Lower leg skin (tissue), 4 donors: ENCODE results near the gene DGKD. TPM values are rescaled to one million over a fixed set of nuclear protein-coding genes. Genes with fewer than 3 reads are reported as not detected.

Experiments used
- DNase-seq, 2 donors: peaks; one replicate each; pipeline ENCODE4 v3.0.0-alpha.2; 2019; ENCODE audit warnings: low spot score in 2 of 2
- H3K4me3 ChIP-seq: fragments of 200-600 bp; sonication (generic); 2 replicates; pipeline ENCODE4 v1.5.1; 2017; ENCODE audit warnings: mild to moderate bottlenecking, low read depth; ENCODE audit not compliant: poor library complexity, severe bottlenecking
- CTCF ChIP-seq, 3 donors: fragments of 450-650 bp; IDR thresholded peaks; one replicate each; pipeline ENCODE4 v1.5.1; 2016; ENCODE audit warnings: antibody characterized with exemption in 3 of 3, mild to moderate bottlenecking in 3 of 3, moderate library complexity in 2 of 3
- POLR2A ChIP-seq, 2 donors: fragments of 450-650 bp; IDR thresholded peaks; one replicate each; pipeline ENCODE4 v1.6.1; 2016 to 2017; ENCODE audit warnings: antibody characterized with exemption in 2 of 2, mild to moderate bottlenecking in 1 of 2, moderate library complexity in 1 of 2
- WGBS, 2 donors: methylation state at CpG; one replicate each; pipeline ENCODE4 v1.1.5; 2018; 5-methylcytosine and 5-hydroxymethylcytosine counted together
- intact Hi-C: fragments of 100-400 bp; cut with DNase I; formaldehyde crosslinking; loops from one replicate; pipeline ENCODE4 v1.15.0; 2023; ENCODE audit warnings: low total_unique reads
- total RNA-seq, 4 donors: library from RNA; depleted of rRNA; stranded (reverse); fragments of >200 nt; gene quantifications; one replicate each; pipeline ENCODE4 v1.1.0, GENCODE V29; 2016

DGKD gene
- total RNA-seq, 4 donors from 2014 or later = 5.8 to 15.2 (median 7.8) TPM

GRCh38 chr2:233487748-233488345 is 133.6 kb downstream of the DGKD start:
- intact Hi-C loops = no loop called here
- DNase-seq = no peak
- H3K4me3 ChIP-seq = no peak overlapping the region
- WGBS, 2 donors = 80 to 81% methylated on average over 9 of the region's 9 CpGs
- no peak for TF ChIP-seq POLR2A (IDR thresholded peaks at IDR 0.05)
- TF ChIP-seq CTCF (IDR thresholded peaks at IDR 0.05) = no peak

GRCh38 chr2:233489143-233489542 is 134.8 kb downstream of the DGKD start:
- no peak for DNase-seq
- intact Hi-C loops = no loop called here
- H3K4me3 ChIP-seq = no peak overlapping the region
- WGBS, 2 donors = 91% methylated on average over 10 of the region's 10 CpGs
- TF ChIP-seq CTCF (IDR thresholded peaks at IDR 0.05) (no peak), POLR2A (IDR thresholded peaks at IDR 0.05) (no peak)

- TF ChIP-seq POLR2A (IDR thresholded peaks at IDR 0.05) (no peak), CTCF (IDR thresholded peaks at IDR 0.05) (no peak)
- no peak for DNase-seq
- H3K4me3 ChIP-seq = no peak overlapping the region
- intact Hi-C loops = no loop called here
- 69 to 82% methylated on average over 6 of the region's 6 CpGs for WGBS, 2 donors
These were observed 135.4 kb downstream of the DGKD start for GRCh38 chr2:233489666-233490065.

GRCh38 chr2:233490831-233491230 is 136.5 kb downstream of the DGKD start:
- no peak for TF ChIP-seq POLR2A (IDR thresholded peaks at IDR 0.05)
- TF ChIP-seq CTCF (IDR thresholded peaks at IDR 0.05) = no peak
- no peak overlapping the region for H3K4me3 ChIP-seq
- no peak for DNase-seq
- 59 to 63% methylated on average over 7 of the region's 7 CpGs for WGBS, 2 donors
- intact Hi-C loops = no loop called here

- no peak for DNase-seq
- no peak overlapping the region for H3K4me3 ChIP-seq
- intact Hi-C loops = no loop called here
- TF ChIP-seq CTCF (IDR thresholded peaks at IDR 0.05) (no peak), POLR2A (IDR thresholded peaks at IDR 0.05) (no peak)
- 46 to 48% methylated on average over 3 of the region's 3 CpGs for WGBS, 2 donors
These were observed 137.0 kb downstream of the DGKD start for GRCh38 chr2:233491326-233491725.

- 67 to 81% methylated on average over 4 of the region's 4 CpGs for WGBS, 2 donors
- TF ChIP-seq CTCF (IDR thresholded peaks at IDR 0.05) = no peak
- TF ChIP-seq POLR2A (IDR thresholded peaks at IDR 0.05) = no peak
- intact Hi-C loops = no loop called here
- H3K4me3 ChIP-seq = no peak overlapping the region
- DNase-seq = no peak
These were observed 137.8 kb downstream of the DGKD start for GRCh38 chr2:233492078-233492477.
